Activated CD4-positive, alpha-beta T cell treated with anti-CD3 and anti-CD28 coated beads, Interleukin-2, amount 50 U/mL, for 4 hours (primary cell): ENCODE results near the gene C18orf32.
A peak's percentile ranks its signal among the peaks of the same experiment; 100 is the strongest.
"Not testable (repeated sequence)": the region's sequence is repeated elsewhere in the genome, so short reads cannot be mapped to it uniquely, and the experiment has no call there.

ENCODE experiments used
- DNase-seq, 2 experiments: peaks; one replicate each; pipeline ENCODE4 v3.0.0-alpha.2; 2020

C18orf32 gene

DNA sequence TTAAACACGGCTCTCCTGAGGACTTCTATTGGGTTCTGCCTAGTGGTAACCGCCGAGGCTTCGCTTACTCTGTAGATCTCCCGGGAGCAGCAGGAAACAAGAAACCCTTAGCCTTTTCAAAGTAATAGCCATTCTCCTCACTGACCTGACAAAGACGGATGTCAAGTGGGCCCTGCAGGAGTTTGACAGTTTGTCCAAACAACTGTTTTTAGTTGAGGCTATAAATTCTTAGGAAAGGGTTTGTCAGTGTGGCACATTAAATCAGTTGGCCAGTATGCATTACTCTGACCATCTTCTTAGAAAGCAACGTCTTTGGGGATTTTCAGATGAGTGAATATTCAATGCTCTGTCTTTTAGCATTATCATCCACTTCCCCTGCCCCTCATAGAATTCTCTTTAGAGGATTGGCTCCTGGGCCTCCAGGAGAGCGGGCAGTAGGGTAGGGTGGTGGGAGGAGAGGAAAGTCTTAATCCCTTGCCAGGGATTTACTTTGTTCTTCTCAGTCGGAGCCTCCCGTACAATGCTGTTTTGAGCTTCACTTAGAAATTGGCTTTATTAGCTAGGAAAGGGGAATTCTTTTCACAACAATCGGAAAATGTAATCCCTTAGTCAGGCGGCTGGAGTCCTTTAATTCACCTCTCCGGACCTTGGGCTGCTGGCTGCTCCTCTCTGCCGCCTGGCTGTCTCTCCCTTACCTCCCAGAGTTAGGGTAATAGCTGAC is 13.3 kb upstream of the C18orf32 start:
- no peak for DNase-seq

DNA sequence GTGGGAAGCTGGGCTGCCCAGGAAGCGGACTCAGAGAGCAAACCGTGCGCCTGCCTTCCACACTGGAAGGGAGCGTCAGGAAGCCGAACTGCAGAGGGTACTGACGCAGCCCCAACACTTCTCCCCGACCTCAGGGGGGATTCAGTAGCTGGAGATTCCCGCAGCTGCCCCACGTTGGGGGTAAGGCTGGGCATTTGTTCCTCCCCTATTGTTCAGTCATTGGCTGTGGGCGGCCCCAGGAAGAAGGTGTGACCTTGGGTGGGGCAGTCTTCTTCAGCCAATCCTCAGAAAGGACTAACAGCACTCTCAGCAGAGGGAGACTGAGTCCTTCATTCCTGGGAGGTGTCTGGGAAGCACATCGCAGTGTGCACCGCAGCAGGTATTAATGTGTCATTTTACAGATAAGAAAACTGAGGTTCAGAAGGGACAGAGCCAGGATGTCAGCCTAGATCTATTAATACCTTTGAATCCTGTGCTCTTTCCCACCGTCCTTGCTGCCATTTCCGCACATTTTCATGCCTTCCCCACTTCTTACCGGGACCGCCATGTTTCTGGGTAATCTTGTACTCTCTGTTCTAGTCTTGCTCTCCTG is 12.1 kb upstream of the C18orf32 start:
- DNase-seq: no peak

GRCh38 chr18:49495480-49495879 is 8.4 kb upstream of the C18orf32 start:
- no peak for DNase-seq

- no peak for DNase-seq
These were observed 8.0 kb upstream of the C18orf32 start for GRCh38 chr18:49495076-49495475.

DNA sequence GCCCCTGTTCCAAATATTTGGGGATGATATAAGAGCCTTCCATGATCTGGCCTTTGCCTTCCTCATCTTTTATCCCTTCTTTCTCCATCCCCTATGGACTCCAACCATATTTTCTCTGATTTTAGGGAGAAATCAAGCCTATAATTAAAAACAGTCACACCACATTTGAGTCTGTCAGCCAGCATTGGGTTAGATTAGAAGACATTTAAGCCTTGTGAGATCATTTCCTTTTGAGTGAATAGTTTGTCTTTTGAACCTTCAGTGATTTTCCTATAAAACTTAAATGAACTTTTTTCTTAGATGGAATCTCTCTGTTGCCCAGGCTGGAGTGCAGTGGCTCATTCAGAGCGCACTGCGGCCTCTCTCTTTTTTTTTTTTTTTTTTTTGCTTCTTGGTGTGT is 7.6 kb upstream of the C18orf32 start:
- DNase-seq: no peak

DNA sequence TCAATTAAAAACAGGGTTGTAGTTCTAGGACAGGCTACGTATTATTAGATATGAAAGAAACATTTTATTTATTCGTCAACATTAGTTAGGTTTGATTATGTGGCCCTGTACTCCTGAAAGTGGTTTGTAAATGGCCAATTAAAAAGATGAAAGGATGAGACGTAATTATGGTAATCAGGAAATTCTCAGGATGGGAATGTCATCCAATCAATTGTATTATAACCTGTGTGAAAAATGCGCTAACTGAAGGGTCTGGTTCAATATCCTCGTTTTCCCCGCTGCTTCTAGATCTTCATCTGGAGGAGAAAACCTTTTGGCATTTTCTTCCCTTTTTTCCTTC is 5.6 kb upstream of the C18orf32 start:
- no peak for DNase-seq

GRCh38 chr18:49491857-49492693 is 5.0 kb upstream of the C18orf32 start, which contains the start of gene RPL17:
RPL17 (minus strand) TSS chr18:49492465.
- DNase-seq: peak; percentile 79 to 84

DNA sequence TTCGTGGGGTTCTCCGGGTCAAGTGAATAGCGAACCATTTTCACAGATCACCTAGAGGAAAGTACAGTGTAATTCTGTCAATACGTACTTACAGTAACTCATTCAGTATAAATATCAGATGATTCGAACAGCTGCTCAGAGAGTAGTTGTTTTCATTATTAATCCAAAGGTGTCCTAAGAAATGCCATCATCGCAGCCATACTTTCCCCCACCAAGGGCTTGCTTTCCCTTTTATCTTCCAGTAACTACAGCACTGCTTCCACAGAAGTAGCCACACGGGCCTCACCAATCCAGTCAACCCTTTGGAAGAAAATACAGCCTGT is 4.5 kb upstream of the C18orf32 start:
- DNase-seq: no peak

DNA sequence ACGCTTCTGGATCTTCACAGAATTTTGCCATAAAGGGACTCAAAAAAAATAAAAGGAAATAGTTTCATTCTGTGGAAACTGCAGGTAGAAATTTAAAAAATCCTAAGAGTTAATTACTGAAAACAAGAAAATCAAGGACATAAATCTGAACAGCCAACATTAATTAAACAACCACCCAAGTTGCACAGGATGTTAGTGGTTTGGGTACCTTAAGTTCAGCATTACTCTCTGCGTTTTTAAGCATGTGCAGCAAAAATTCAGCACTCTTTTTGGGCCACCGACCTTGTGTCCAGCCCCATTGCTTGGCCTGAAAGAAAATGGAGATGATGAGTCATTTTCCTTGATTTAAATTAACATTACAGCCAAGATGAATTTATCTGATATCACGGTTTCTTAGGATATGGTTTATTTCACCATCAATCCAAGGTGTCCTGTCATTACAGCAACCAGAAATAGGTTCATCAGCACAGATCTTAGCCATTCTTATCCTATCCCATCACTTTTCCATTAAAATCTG is 3.3 kb upstream of the C18orf32 start:
- no peak for DNase-seq

DNA sequence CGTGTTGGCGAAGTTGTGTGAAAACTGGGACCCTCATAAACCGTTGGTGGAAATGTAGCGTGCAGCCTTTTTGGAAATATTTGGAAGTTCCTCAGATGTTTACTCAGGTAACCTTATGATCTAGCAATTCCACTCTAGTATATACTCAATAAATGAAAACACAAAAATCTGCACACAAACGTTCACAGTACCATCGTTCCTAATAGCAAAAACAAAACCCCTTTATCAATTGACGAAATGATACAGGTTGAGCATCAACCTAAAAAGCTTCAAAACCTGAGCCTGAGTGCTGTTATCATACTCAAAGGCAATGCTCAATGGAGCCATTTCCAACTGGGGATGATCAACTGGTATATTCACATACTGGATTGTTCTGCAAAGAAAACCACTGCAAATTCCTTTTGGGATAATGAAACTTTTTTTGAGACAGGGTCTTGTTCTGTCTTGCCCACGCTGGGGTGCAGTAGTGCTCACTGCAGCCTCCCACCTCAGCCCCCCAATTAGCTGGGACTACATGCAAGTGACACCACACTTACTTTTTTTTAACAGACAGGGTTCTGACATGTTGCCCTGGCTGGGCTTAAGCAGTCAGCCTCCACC is 777 bp upstream of the C18orf32 start:
- DNase-seq: no peak

DNA sequence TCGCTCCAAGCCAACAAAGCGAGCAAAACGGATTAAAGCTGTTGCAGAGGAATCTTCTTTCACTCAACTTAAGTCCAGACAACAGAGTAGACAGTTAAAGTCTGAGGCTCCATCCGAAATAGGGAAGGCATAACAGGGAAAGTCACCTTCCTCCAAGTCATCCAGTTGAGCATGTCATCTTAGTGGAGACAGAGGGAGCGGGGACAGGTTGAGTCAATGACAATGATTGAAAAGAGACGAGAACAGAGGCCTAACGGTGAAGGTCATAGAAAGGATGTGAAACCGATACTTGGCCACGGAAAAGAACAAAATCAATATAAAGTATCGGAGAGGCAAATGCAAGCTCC is 455 bp downstream of the C18orf32 start:
- DNase-seq: no peak

- DNase-seq: no peak
These were observed 900 bp downstream of the C18orf32 start for GRCh38 chr18:49486134-49486533.

DNA sequence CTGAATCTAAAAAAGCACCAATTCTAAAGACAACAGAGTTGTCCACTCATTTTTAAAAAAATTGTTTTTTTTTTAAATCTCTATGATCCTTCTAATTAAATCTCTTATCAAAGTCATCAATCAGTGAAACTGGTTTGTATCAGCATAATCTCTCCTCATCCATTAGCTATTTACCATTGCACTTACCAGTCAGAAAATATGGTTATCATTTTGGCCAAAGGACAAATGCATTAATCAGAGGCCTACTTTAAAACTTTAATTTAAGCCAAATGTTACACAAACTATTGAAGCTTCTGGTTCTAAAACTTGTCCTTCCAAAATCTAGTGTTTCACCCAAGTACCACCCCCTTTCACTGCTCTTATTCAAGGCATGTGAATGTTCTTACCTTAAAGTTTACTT is 3.8 kb downstream of the C18orf32 start:
- no peak for DNase-seq

GRCh38 chr18:49481907-49482306 is 5.1 kb downstream of the C18orf32 start:
- DNase-seq: no peak

- no peak for DNase-seq
These were observed 5.7 kb downstream of the C18orf32 start for GRCh38 chr18:49481317-49481716.

DNA sequence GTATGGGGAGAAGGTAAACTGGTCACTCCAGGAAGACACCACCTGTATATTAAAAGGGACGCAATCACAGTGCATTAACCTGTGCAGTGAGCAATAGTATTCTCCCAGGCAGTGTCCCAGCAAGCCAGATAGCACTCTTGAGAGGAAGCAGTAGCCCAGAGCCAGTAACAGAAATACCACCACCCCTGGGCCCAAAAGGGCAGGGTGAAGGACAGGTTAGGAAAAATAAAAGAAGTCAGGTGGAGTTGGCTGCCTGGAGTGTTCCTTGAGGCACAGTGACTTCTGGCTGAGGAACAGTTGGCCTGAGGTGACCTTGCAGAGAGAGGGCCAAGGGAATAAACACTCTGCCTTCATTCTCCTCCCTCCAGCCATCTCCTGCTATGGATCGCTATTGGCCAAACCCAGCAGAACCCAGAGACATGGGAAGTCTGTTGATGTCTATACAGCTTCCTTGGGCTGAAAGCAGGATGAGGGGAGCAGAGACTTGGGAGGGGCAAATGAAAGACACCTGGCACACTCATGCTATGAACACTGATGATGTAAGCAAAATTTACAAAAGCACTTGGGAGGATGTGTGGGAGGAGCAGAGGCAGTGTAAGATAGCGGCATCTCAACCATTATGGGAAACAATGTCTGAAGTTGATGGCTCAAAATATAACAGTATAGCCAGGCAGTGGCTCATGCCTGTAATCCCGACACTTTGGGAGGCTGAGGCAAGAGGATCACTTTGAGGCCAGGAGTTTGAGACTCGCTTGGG is 7.5 kb downstream of the C18orf32 start:
- no peak for DNase-seq

- no peak for DNase-seq
These were observed 10.2 kb downstream of the C18orf32 start for GRCh38 chr18:49476664-49477411.

DNA sequence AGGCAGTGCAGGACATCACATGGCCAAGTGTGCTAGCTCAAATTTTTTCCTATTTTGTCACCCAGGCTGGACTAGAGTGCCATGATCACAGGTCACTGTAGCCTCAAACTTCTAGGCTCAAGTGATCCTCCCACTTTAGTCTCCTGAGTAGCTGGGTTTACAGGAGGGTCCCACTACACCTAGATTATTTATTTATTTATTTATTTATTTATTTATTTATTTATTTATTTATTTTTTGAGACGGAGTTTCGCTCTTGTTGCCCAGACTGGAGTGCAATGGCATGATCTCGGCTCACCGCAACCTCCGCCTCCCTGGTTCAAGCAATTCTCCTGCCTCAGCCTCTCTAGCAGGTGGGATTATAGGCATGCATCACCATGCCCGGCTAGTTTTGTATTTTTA is 12.1 kb downstream of the C18orf32 start:
- not testable (repeated sequence) for DNase-seq

DNA sequence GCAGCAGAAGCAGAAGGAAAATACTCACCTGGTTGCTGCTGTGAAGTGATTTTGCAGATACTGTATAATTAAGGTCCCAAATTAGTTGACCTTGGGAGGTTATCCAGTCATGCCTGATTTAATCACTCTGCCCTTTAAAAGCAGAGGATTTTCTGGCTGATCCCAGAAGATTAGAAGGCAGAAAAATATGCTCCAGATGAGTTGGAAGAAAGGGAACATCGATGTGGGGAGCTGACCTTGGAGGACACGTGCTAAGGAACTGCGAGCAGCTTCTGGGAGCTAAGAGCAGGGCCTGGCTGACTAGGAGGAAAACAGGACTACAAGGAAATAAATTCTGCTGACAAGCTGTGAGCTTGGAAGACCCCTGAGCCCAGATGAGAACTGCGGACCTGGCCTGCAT is 13.3 kb downstream of the C18orf32 start:
- no peak for DNase-seq

GRCh38 chr18:49472459-49472858 is 14.6 kb downstream of the C18orf32 start:
- no peak for DNase-seq

- DNase-seq: no peak
These were observed 15.5 kb downstream of the C18orf32 start for GRCh38 chr18:49471532-49471931.

GRCh38 chr18:49467599-49467998 is 19.4 kb downstream of the C18orf32 start:
- no peak for DNase-seq
